ENCODE measurements around the gene ALDOA. TPM values are rescaled to one million over a fixed set of nuclear protein-coding genes. Genes with fewer than 3 reads are reported as not detected.
"Not testable (repeated sequence)": the region's sequence is repeated elsewhere in the genome, so short reads cannot be mapped to it uniquely, and the experiment has no call there.

The ALDOA gene
- total RNA-seq, result 1,000 to 10,000 TPM; 1,322 to 2,822 TPM

DNA sequence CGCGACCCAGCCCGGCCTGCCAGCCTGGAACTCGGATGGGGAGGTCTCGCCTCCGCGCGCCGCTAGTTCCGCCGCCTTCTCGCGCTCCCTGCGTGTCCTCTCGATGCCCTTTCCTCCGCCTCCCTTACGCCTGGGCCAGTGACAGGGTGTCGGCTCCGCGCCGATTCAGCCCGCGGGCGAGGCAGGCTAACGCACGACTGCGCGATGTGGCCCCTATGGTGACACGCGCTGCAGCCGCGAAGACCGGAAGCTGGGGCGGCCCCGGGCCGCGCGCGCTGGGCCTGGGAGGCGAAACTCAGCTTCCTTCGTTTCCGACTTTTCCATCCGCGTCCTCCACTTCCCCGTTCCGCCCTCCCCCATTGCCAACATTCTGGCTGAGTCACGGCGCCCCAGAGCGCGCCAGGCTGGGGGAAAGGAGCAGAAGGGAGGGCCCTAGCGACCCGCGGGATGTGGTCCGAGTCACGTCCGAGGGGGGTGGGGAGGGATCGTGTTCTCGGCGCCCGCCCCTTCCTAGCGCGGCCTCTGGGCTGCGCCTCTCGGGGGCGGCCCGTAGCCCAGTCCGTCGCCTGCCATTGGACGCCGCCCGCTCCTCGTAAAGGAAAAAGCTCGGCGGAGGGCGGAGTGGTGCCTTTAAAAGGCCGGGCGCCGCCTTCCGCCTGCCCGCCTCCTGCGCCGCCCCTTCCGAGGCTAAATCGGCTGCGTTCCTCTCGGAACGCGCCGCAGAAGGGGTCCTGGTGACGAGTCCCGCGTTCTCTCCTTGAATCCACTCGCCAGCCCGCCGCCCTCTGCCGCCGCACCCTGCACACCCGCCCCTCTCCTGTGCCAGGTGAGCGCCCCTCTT, at the start of gene ALDOA:
ALDOA (plus strand) TSS at position 659 of the 841 bp plus-strand sequence. CDS start 1,138 bp downstream, outside the sequence.
- ATAC-seq (peak; percentile 87 to 90), DNase-seq (ENCODE audit: low spot score in 2 of 2) (peak; percentile 96 to 99)
- peaks cover 47 to 55% of the 10 kb centered on the region in 2 donors for H3K36me3 Mint-ChIP-seq
- H3K27ac Mint-ChIP-seq, result peak within 1 kb of the TSS; percentile 92 to 98
- no peaks in the 10 kb centered on the region for H3K9me3 Mint-ChIP-seq

DNA sequence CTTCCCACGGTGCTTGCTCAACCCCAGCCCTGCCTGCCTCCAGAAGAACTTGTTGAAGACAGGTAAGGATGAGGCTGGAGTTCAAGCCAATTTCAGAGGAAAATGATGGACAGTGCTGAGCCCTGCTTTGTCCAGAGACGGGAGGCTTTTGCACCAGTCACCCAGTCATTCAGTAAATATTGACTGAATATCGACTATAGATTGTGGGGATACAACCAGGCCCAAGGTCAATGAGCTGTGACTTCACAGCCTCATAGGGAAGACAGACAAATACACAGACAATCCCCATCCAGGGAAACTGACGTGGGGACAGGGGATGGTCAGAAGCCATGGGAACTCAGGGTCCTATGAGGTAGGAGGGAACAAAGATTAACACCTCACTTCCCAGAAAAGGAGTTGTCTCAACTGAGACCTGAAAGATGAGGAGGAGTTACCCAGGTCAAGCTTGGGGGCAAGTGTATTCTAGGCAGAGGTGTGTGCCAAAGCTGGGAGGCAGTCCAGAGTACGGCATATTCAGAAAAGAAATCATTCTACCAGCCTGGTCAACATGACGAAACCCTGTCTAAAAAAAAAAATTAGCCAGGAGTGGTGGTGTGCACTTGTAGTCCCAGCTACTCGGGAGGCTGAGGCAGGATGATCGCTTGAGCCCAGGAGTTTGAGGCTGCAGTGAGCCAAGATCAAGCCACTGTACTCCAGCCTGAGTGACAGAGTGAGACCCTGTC, 48.8 kb upstream of the ALDOA start:
- DNase-seq (ENCODE audit: low spot score in 2 of 2) (no peak), ATAC-seq (no peak)
- H3K27ac Mint-ChIP-seq, result no peak overlapping the region
- no peaks in the 10 kb centered on the region for H3K9me3 Mint-ChIP-seq
- H3K36me3 Mint-ChIP-seq, result no peaks in the 10 kb centered on the region

DNA sequence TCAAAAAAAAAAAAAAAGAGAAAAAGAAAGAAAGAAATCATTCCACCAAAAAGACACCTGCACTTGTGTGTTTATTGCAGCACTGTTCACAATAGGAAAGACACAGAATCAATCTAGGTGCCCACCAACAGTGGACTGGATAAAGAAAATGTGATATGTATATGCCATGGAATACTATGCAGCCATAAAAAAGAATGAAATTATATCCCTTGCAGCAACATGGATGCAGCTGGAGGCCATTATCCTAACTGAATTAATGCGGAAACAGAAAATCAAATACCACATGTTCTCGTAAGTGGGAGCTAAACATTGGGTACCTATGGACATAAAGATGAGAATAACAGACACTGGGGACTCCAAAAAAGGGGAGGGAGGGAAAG, 48.3 kb upstream of the ALDOA start:
- Mint-ChIP-seq H3K27ac (no peak overlapping the region), H3K36me3 (no peaks in the 10 kb centered on the region), H3K9me3 (no peaks in the 10 kb centered on the region)
- no peak for ATAC-seq
- DNase-seq (ENCODE audit: low spot score in 2 of 2), result no peak

DNA sequence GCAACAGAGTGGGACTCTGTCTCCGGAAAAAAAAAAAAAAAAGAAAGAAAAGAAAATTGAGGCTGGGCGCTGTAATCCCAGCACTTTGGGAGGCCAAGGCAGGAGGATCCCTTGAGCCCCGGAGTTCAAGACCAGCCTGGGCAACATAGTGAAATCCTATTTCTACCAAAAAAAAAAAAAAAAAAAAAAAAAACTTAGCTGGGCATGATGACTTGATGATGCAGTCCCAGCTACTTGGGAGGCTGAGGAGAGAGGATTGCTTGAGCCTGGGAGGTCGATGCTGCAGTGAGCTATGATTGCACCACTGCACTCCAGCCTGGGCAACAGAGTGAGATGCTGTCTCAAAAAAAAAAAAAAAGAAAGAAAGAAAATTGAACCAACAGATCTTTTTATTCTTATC, 47.6 kb upstream of the ALDOA start:
- not testable (repeated sequence) for H3K27ac Mint-ChIP-seq; H3K9me3 Mint-ChIP-seq; DNase-seq (ENCODE audit: low spot score in 2 of 2); H3K36me3 Mint-ChIP-seq; ATAC-seq

DNA sequence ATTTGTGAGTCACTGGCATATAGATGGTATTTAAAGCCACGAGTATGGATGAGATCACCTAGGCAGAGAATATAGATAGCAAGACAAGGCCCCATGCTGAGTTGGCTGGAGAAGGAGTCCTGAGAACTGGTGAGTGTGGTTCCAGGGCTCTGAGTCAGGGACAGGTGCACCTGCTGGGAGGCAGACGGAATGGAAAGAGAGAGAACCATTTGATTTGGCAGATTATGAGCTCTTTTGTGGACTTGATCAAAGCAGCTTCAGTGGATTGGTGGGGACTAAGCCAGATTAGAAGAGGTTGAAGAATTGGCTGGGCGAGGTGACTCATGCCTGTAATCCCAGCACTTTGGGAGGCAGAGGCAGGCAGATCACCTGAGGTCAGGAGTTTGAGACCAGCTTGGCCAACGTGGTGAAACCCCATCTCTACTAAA, 46.8 kb upstream of the ALDOA start:
- no peak for DNase-seq (ENCODE audit: low spot score in 2 of 2)
- Mint-ChIP-seq H3K36me3 (no peaks in the 10 kb centered on the region), H3K27ac (no peak overlapping the region), H3K9me3 (no peaks in the 10 kb centered on the region)
- ATAC-seq, result peak; percentile 34 to 35

GRCh38 chr16:30022887-30023286, 42.7 kb upstream of the ALDOA start, which contains the start of gene C16orf92:
Gene C16orf92, plus strand, starts transcription at chr16:30023198. Its CDS starts 143 bp downstream, at chr16:30023341.
- DNase-seq (ENCODE audit: low spot score in 2 of 2), result no peak
- Mint-ChIP-seq H3K36me3 (no peaks in the 10 kb centered on the region), H3K27ac (peak within 1 kb of the TSS; percentile 29 to 80), H3K9me3 (no peaks in the 10 kb centered on the region)
- no peak for ATAC-seq

- Mint-ChIP-seq H3K36me3 (no peaks in the 10 kb centered on the region), H3K9me3 (no peaks in the 10 kb centered on the region), H3K27ac (no peak overlapping the region)
- ATAC-seq, result no peak
- DNase-seq (ENCODE audit: low spot score in 2 of 2), result no peak
Measured at GRCh38 chr16:30023586-30023985, 42.0 kb upstream of the ALDOA start.

- DNase-seq (ENCODE audit: low spot score in 2 of 2) (no peak), ATAC-seq (no peak)
- no peaks in the 10 kb centered on the region for H3K9me3 Mint-ChIP-seq
- peak overlapping the region in 1 of 2 donors; percentile 80 for H3K27ac Mint-ChIP-seq
- no peaks in the 10 kb centered on the region for H3K36me3 Mint-ChIP-seq
Measured at GRCh38 chr16:30024451-30024850, 41.1 kb upstream of the ALDOA start.

DNA sequence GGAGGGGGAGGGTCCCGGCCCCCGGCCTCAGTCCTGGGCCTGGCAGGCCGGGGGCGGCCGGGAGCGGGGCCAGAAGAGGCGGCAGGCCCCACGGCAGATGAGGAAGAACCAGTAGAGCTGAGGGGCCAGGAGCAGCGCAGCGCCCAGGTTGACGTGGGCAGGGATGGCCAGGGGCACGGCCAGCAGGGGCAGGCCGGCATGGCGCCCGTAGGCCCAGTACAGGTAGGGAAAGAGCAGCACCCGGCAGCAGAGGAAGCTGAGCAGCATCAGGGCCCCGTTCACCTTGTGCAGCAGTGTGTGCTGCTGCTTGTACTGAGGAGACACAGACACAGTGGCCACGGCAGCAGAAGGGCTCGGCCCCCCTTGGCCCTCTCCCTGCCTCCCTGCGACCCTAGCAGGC, 40.4 kb upstream of the ALDOA start:
- no peak for ATAC-seq

DNA sequence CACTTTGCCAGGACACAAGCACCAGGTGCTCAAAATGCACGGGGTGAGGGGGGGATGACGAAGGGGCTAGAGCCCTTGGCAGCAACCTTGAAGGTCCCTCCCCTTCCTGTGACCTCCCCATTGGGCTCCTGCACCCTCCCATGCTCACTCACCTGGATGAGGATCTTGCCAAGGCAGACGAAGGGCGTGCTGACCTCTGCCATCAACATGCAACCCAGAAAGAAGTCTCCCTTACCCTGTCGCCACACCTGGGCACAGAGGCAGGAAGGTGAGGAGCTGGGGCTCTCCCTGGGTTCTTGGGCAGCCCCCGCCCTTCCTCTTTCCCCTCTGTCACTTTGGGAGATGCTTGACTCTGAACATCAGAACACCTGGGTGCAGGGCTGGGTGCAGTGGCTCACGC, 40.0 kb upstream of the ALDOA start:
- Mint-ChIP-seq H3K36me3 (no peaks in the 10 kb centered on the region), H3K27ac (no peak overlapping the region), H3K9me3 (no peaks in the 10 kb centered on the region)
- ATAC-seq, result no peak
- no peak for DNase-seq (ENCODE audit: low spot score in 2 of 2)

More for the DNA sequence above, 40.4 kb upstream of the ALDOA start:
- no peaks in the 10 kb centered on the region for H3K9me3 Mint-ChIP-seq
- H3K27ac Mint-ChIP-seq, result no peak overlapping the region
- H3K36me3 Mint-ChIP-seq, result no peaks in the 10 kb centered on the region
- DNase-seq (ENCODE audit: low spot score in 2 of 2), result no peak

- Mint-ChIP-seq H3K9me3 (no peaks in the 10 kb centered on the region), H3K36me3 (no peaks in the 10 kb centered on the region), H3K27ac (no peak overlapping the region)
- no peak for DNase-seq (ENCODE audit: low spot score in 2 of 2)
- ATAC-seq, result no peak
Measured at GRCh38 chr16:30026449-30026848, 39.1 kb upstream of the ALDOA start.

DNA sequence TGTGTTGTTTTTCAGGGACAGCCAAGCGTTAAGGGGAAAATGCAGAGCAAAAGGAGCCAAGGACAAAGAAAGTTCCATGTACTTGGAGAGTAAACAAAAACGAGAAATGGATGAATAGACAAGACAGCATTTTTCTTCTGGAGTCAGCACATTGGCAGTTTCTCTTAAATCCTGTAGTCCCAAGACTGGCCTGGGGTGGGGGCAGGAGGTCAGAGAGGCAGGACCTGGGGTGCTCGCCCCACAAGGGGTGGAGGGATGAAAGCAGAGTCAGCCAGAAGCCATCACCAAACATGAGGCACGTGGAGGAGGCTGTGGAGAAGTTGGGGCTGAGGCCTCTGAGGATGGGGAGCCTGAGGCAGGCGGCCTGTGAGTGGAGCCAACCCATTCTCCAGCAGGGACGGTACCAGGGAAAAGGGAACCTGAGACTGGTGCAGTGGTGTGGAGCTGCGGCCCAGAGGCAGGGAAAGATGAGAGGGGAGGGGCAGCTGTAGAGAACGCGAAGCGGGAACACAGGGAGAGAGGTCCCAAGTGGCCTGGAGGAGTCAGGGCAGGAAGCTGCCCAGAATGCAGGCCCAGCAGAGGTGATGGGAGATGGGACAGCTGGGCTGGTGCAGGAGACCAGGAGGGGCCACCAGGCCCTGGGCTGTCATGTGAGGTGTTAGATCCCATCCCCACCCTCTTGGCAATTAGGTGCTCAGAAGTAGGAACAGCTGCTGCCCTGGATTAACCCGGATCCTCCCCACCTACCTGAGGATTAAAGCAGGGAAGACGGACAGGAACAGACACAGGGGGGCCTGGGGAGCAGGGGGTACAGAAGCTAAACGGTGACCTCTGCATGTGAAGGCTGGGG, 37.7 kb upstream of the ALDOA start:
- DNase-seq (ENCODE audit: low spot score in 2 of 2) (no peak), ATAC-seq (no peak)
- H3K27ac Mint-ChIP-seq, result no peak overlapping the region
- no peaks in the 10 kb centered on the region for H3K9me3 Mint-ChIP-seq
- H3K36me3 Mint-ChIP-seq, result no peaks in the 10 kb centered on the region

DNA sequence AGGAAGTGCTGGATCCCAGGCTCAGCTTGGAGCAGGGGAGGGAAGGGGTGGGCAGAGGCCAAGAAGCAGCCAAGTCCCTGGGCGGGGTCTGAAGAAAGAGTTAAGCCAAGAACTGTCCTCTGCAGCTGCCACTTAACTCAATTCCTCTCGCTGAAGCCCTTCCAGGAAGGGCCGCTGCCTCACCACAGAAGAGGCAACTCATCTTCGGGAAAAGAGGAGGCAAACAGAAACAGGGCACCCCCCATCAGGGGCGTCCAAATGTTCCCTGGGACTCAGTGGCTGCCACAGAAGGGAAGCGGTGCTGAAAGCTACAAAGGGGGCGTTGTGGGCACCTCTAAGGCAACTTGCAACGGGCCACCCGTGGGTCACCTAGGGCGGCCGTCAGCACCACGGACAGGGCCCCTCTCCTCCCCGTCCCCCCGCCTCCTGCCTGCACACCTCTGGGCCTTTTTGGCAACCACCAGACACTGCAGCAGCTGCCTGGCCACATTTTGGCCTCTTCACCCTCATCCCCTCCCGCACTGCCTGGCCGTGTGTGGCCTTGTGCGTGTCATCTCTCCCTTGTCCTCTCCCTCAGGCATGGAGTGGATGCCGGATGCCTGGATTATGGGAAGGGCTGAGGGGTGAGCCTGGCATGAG, 37.0 kb upstream of the ALDOA start:
- no peak for ATAC-seq

GRCh38 chr16:30030011-30030685, 35.4 kb upstream of the ALDOA start:
- no peak overlapping the region for H3K27ac Mint-ChIP-seq
- DNase-seq (ENCODE audit: low spot score in 2 of 2) (no peak), ATAC-seq (no peak)
- no peaks in the 10 kb centered on the region for H3K36me3 Mint-ChIP-seq
- no peaks in the 10 kb centered on the region for H3K9me3 Mint-ChIP-seq

More for the DNA sequence above, 37.0 kb upstream of the ALDOA start:
- H3K36me3 Mint-ChIP-seq, result no peaks in the 10 kb centered on the region
- no peak overlapping the region for H3K27ac Mint-ChIP-seq
- no peaks in the 10 kb centered on the region for H3K9me3 Mint-ChIP-seq
- no peak for DNase-seq (ENCODE audit: low spot score in 2 of 2)

DNA sequence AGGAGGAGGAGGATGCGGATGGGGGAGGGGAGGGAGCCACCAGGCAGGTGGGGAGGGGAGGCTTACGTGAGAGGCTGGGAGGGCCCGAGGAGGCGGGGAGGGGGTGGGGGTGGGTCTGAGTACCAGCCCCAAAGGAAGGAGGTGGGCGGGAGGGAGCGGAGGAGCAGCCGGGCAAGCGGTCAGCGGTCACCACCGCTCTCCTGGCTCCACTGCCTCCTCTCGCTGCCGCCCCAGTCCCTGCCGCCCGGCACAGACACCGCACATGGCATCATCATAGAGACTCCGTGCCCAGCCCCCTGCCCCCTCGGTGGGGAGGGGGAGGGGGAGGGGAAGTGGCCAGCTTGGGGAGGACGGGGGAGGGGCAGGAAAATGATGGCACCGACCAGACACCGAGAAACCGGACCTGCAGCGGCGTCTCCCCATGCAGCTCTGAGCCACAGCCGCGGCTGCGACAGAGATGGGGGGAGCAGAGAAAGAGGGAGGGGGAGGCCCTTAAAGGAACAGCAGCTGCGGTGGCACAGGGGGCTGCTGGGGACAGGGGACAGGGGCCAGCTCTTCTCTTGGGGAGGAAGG, 34.6 kb upstream of the ALDOA start, which contains the start of gene TLCD3B:
TLCD3B (minus strand) TSS at position 431 of the 573 bp plus-strand sequence. CDS start 744 bp downstream, outside the sequence.
- H3K27ac Mint-ChIP-seq, result no peak within 1 kb of the TSS
- DNase-seq (ENCODE audit: low spot score in 2 of 2) (no peak), ATAC-seq (no peak)
- no peaks in the 10 kb centered on the region for H3K36me3 Mint-ChIP-seq
- H3K9me3 Mint-ChIP-seq, result no peaks in the 10 kb centered on the region

Measured in activated naive CD4-positive, alpha-beta T cell treated with anti-CD3 and anti-CD28 coated beads, Interleukin-2, amount 50 U/mL, for 72 hours (primary cell).